Endothelial cell (in vitro differentiated cells): ENCODE results near the gene FBN2. TPM values are rescaled to one million over a fixed set of nuclear protein-coding genes. Genes with fewer than 3 reads are reported as not detected.
A peak's percentile ranks its signal among the peaks of the same experiment; 100 is the strongest.

Experiments
- DNase-seq: peaks from one replicate; pipeline ENCODE4 v3.0.0; 2021; ENCODE audit warnings: low spot score
- H3K27ac Mint-ChIP-seq: one replicate; pipeline ENCODE4 v1.8.0; 2021; ENCODE audit warnings: mixed read lengths, inconsistent platforms; ENCODE audit not compliant: unreplicated experiment
- H3K27me3 Mint-ChIP-seq: one replicate; pipeline ENCODE4 v1.8.0; 2021; ENCODE audit warnings: mild to moderate bottlenecking, moderate library complexity, mixed read lengths, inconsistent platforms; ENCODE audit not compliant: unreplicated experiment
- H3K36me3 Mint-ChIP-seq: one replicate; pipeline ENCODE4 v1.8.0; 2021; ENCODE audit warnings: mild to moderate bottlenecking, low read depth, mixed read lengths, inconsistent platforms; ENCODE audit not compliant: unreplicated experiment
- H3K4me1 Mint-ChIP-seq: one replicate; pipeline ENCODE4 v1.8.0; 2021; ENCODE audit warnings: mild to moderate bottlenecking, mixed read lengths, inconsistent platforms; ENCODE audit not compliant: unreplicated experiment
- H3K4me3 Mint-ChIP-seq: one replicate; pipeline ENCODE4 v1.8.0; 2021; ENCODE audit warnings: mild to moderate bottlenecking, mixed read lengths, inconsistent platforms; ENCODE audit not compliant: unreplicated experiment
- H3K9me3 Mint-ChIP-seq: one replicate; pipeline ENCODE4 v1.8.0; 2021; ENCODE audit warnings: mixed read lengths, inconsistent platforms; ENCODE audit not compliant: unreplicated experiment
- long read RNA-seq: library from polyadenylated mRNA; unstranded; transcript quantifications from one replicate; pipeline ENCODE4 v2.0.0, GENCODE V29; 2020; ENCODE audit not compliant: unreplicated experiment
- total RNA-seq: library from RNA; stranded (reverse); fragmentation: NEBNext Ultra II Directional; extraction: Animal tissue kit (Norgen Biotek cat#: 25700); gene quantifications from one replicate; pipeline ENCODE4 v1.2.1, GENCODE V29; 2021; ENCODE audit not compliant: unreplicated experiment
- TF ChIP-seq, protein P1 (sequence below): fragments of 200-600 bp; sonication (generic); IDR thresholded peaks from one replicate; pipeline ENCODE4 v1.5.0; 2021; ENCODE audit warnings: antibody characterized with exemption; ENCODE audit not compliant: unreplicated experiment

FBN2 gene
- total RNA-seq, result 106 TPM
- long read RNA-seq, partial matches to known transcripts, result 4 of 4 reads
- long read RNA-seq, other reads (novel, unspliced or antisense), result 0 of 4 reads

DNA sequence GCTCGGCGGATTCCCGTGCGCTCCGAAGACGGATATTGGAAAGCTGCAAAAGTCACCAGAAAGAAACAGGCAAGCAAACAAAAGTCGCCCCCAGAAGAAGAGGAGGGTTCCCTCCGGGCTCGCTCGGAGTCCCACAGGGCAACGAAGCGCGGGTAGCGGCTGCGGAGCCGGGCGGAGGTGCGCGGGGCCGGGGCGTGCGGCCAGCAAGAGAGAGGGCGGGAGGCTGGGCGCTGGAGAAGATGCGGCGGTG is at the start of gene FBN2:
Gene FBN2, minus strand, starts transcription at position 246 of the 250 bp plus-strand sequence. CDS start 642 bp downstream, outside the sequence.
- no peaks in the 10 kb centered on the region for H3K9me3 Mint-ChIP-seq
- H3K27me3 Mint-ChIP-seq, result peaks cover 2% of the 10 kb centered on the region

DNA sequence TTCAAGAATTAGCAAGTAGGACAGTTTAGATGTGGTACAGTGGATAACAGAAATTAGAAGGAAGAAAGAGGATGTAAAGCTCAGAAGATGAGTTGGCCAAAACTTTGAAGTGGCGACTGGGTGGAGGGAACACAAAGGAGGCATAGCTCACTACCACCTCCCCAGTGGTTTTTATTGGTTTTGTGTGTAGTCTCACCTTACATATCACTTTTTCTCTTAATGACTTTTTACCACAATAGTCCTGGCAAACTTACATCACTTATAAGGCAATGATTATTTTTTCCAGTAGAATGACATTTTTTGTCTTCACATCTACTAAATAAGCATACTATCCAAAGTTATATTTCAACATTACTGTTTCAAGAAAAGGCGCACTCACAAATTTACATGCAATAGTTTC is 49.2 kb upstream of the FBN2 start:
- Mint-ChIP-seq H3K27ac (no peak overlapping the region), H3K4me3 (no peak overlapping the region), H3K36me3 (no peaks in the 10 kb centered on the region), H3K27me3 (no peaks in the 10 kb centered on the region), H3K9me3 (no peaks in the 10 kb centered on the region), H3K4me1 (no peaks in the 10 kb centered on the region)
- DNase-seq, result no peak
- TF ChIP-seq, protein P1, sequence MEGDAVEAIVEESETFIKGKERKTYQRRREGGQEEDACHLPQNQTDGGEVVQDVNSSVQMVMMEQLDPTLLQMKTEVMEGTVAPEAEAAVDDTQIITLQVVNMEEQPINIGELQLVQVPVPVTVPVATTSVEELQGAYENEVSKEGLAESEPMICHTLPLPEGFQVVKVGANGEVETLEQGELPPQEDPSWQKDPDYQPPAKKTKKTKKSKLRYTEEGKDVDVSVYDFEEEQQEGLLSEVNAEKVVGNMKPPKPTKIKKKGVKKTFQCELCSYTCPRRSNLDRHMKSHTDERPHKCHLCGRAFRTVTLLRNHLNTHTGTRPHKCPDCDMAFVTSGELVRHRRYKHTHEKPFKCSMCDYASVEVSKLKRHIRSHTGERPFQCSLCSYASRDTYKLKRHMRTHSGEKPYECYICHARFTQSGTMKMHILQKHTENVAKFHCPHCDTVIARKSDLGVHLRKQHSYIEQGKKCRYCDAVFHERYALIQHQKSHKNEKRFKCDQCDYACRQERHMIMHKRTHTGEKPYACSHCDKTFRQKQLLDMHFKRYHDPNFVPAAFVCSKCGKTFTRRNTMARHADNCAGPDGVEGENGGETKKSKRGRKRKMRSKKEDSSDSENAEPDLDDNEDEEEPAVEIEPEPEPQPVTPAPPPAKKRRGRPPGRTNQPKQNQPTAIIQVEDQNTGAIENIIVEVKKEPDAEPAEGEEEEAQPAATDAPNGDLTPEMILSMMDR, result no peak

More for the DNA sequence above, at the start of gene FBN2:
- peaks cover 4% of the 10 kb centered on the region for H3K36me3 Mint-ChIP-seq
- DNase-seq, result no peak
- H3K27ac Mint-ChIP-seq, result peak within 1 kb of the TSS; percentile 82
- TF ChIP-seq, protein P1, result no peak
- H3K4me3 Mint-ChIP-seq, result peak within 1 kb of the TSS; percentile 91
- H3K4me1 Mint-ChIP-seq, result peaks cover 10% of the 10 kb centered on the region

DNA sequence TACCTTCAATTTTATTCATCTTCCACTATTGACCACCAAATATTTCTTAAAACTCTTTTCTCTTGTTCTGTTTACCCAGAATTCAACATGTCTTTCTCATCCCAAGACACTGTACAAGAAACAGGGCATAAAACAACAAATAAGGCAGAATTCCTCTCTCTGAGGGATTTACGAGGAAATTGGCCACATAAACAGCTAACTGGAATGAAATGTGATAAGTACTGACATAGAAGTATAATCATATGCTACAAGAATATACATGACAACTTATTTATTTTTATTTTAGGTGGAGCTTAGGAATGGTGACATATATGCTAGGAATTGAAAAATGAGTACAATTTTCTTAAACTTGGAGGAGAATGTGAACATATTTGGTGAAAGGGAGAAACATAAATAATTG is 48.8 kb upstream of the FBN2 start:
- Mint-ChIP-seq H3K4me1 (no peaks in the 10 kb centered on the region), H3K9me3 (no peaks in the 10 kb centered on the region), H3K36me3 (no peaks in the 10 kb centered on the region), H3K27ac (no peak overlapping the region), H3K4me3 (no peak overlapping the region), H3K27me3 (no peaks in the 10 kb centered on the region)
- TF ChIP-seq, protein P1, result no peak
- DNase-seq, result no peak

DNA sequence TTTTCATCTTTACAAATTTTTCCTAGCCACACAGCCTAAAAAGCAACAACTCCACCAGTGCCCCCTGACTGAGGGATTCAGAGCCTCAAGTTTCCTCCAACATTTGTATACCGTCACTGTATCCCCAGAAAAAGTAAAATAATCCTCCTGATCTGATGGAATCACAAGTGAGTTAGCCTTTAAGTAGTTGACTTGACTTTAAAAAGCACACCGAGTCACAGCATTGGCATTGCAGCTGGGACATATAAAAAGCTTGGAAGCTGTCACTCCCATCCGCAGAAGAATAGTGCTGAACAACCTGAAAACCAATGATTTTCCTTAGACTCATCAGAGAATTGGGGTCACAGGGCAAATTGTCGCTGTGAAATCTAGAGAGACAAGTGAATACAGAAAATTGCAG is 41.6 kb upstream of the FBN2 start:
- H3K27me3 Mint-ChIP-seq, result no peaks in the 10 kb centered on the region
- H3K36me3 Mint-ChIP-seq, result no peaks in the 10 kb centered on the region
- H3K4me1 Mint-ChIP-seq, result no peaks in the 10 kb centered on the region
- H3K27ac Mint-ChIP-seq, result no peak overlapping the region
- no peak for DNase-seq
- TF ChIP-seq, protein P1, result no peak
- no peaks in the 10 kb centered on the region for H3K9me3 Mint-ChIP-seq
- H3K4me3 Mint-ChIP-seq, result no peak overlapping the region

DNA sequence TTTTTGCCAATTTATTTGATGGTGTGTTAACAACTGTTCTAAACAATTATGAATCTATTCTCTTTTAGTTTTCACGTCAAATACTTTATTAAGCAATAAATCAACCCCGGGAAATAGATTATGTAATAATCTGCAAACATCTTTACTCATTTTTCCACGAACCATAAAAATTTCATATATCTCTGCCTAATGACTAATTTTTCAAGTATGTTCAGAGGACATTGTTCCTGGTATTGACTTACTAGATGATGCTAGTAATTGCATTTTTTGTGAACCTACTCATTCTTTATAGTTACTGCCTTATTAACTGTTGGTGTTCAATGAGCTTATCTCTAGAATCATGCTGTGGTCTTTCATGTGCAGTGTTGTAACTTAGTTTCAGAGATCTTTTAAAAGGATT is 41.0 kb upstream of the FBN2 start:
- Mint-ChIP-seq H3K9me3 (no peaks in the 10 kb centered on the region), H3K4me1 (no peaks in the 10 kb centered on the region), H3K36me3 (no peaks in the 10 kb centered on the region), H3K27me3 (no peaks in the 10 kb centered on the region), H3K27ac (no peak overlapping the region), H3K4me3 (no peak overlapping the region)
- TF ChIP-seq, protein P1, result no peak
- DNase-seq, result no peak
